Thyroid gland (tissue), 4 donors: Measurements from ENCODE around the gene IGF2R. TPM values are rescaled to one million over a fixed set of nuclear protein-coding genes. Genes with fewer than 3 reads are reported as not detected.
"Not testable (repeated sequence)": the region's sequence is repeated elsewhere in the genome, so short reads cannot be mapped to it uniquely, and the experiment has no call there.

Experiments
- DNase-seq, 2 donors: peaks; one replicate each; pipeline ENCODE4 v3.0.0-alpha.2; 2019
- H3K27ac ChIP-seq, 3 donors: fragments of 200-600 bp; sonication (generic); 1 replicate in 2 of 3; 2 replicates in 1 of 3; pipeline ENCODE4 v1.5.1; 2016 to 2019; ENCODE audit warnings: mild to moderate bottlenecking in 1 of 3, moderate library complexity in 1 of 3
- H3K27me3 ChIP-seq: fragments of 200-600 bp; sonication (generic); one replicate; pipeline ENCODE4 v1.5.1; 2019
- H3K36me3 ChIP-seq, 2 donors: fragments of 200-600 bp; sonication (generic); one replicate each; pipeline ENCODE4 v1.5.1; 2016 to 2019
- H3K4me1 ChIP-seq, 2 donors: fragments of 200-600 bp; sonication (generic); one replicate each; pipeline ENCODE4 v1.5.1; 2017 to 2019
- H3K4me3 ChIP-seq, 3 donors: fragments of 200-600 bp; sonication (generic); replicated peaks in 1 of 3; 1 replicate in 2 of 3; 2 replicates in 1 of 3; pipeline ENCODE4 v1.5.1; 2016; ENCODE audit warnings: mild to moderate bottlenecking in 1 of 3
- H3K9me3 ChIP-seq: fragments of 200-600 bp; sonication (generic); one replicate; pipeline ENCODE4 v1.5.1; 2017
- POLR2A ChIP-seq, 2 donors: fragments of 450-650 bp; IDR thresholded peaks; one replicate each; pipeline ENCODE4 v1.6.1; 2017; ENCODE audit warnings: antibody characterized with exemption in 2 of 2, mild to moderate bottlenecking in 2 of 2, moderate library complexity in 1 of 2
- WGBS, 2 donors: methylation state at CpG; one replicate each; pipeline ENCODE4 v1.1.5; 2017; 5-methylcytosine and 5-hydroxymethylcytosine counted together
- intact Hi-C: fragments of 100-400 bp; cut with DNase I; formaldehyde crosslinking; loops from one replicate; pipeline ENCODE4 v1.15.1; 2023
- total RNA-seq, 4 donors: library from RNA; depleted of rRNA; stranded (reverse); fragments of >200 nt; gene quantifications; one replicate each; pipeline ENCODE4 v1.2.3, GENCODE V29; 2016
- TF ChIP-seq, protein P1 (sequence below), 6 experiments: fragments of 200-600 bp in 3 of 6; fragments of 450-650 bp in 3 of 6; sonication (generic) in 3 of 6; IDR thresholded peaks; one replicate each; pipeline ENCODE4 v1.5.1; 2016 to 2019; ENCODE audit warnings: antibody characterized with exemption in 6 of 6, mild to moderate bottlenecking in 2 of 6, inconsistent platforms in 1 of 6, moderate library complexity in 1 of 6

IGF2R gene
- total RNA-seq, 4 donors from 2014 or later = 82.1 to 104 (median 94.2) TPM

DNA sequence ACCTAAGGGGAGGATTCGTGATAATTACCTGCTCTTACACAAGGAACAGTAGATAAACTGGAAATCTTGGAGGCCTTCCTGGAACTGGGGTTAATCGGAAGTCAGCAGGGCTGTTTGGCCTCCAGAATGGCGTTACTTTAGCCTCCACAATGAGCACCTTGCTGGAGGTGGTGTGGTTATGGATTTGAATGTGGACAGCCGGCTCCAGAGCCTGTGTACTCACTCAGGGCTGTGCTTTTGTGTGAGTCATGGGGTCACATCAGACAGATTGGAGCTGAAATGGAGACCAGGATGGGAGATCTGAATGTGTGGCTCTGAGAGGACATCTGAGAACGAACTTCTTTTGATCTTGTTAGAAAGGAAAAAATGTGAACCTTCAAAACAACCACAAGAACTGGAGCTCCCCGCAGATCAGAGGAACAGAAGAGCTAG, 30.4 kb downstream of the IGF2R start:
- H3K27ac ChIP-seq = no peak overlapping the region
- peaks cover 17 to 38% of the 10 kb centered on the region in 2 donors for H3K4me1 ChIP-seq
- no peaks in the 10 kb centered on the region for H3K36me3 ChIP-seq
- no peaks in the 10 kb centered on the region for H3K27me3 ChIP-seq
- intact Hi-C loops = no loop called here
- DNase-seq = no peak
- TF ChIP-seq POLR2A (IDR thresholded peaks at IDR 0.05) = no peak
- TF ChIP-seq, protein P1, sequence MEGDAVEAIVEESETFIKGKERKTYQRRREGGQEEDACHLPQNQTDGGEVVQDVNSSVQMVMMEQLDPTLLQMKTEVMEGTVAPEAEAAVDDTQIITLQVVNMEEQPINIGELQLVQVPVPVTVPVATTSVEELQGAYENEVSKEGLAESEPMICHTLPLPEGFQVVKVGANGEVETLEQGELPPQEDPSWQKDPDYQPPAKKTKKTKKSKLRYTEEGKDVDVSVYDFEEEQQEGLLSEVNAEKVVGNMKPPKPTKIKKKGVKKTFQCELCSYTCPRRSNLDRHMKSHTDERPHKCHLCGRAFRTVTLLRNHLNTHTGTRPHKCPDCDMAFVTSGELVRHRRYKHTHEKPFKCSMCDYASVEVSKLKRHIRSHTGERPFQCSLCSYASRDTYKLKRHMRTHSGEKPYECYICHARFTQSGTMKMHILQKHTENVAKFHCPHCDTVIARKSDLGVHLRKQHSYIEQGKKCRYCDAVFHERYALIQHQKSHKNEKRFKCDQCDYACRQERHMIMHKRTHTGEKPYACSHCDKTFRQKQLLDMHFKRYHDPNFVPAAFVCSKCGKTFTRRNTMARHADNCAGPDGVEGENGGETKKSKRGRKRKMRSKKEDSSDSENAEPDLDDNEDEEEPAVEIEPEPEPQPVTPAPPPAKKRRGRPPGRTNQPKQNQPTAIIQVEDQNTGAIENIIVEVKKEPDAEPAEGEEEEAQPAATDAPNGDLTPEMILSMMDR (IDR thresholded peaks at IDR 0.05) = no peak
- no peak overlapping the region for H3K4me3 ChIP-seq
- no peaks in the 10 kb centered on the region for H3K9me3 ChIP-seq
- WGBS, 2 donors = 95 to 96% methylated on average over 6 of the region's 6 CpGs

DNA sequence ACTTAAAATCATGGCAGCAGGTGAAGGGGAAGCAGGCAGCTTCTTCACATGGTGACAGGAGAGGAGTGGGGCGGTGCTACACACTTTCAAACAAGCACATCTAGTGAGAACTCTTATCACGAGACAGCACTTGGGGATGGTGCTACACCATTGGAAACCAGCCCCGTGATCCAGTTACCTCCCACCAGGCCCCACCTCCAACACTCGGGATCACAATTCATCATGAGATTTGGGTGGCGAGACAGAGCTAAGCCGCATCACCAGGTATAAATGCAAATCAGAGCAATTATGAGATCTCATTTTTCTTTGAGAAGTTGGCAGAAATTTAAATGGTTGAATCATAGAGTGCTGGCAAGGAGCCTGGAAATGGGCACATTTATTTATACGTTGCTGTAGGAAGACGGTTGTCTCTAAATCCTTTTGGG, 31.4 kb downstream of the IGF2R start:
- 89 to 93% methylated on average over 8 of the region's 8 CpGs for WGBS, 2 donors
- H3K4me3 ChIP-seq = no peak overlapping the region
- H3K9me3 ChIP-seq = no peaks in the 10 kb centered on the region
- H3K36me3 ChIP-seq = no peaks in the 10 kb centered on the region
- no peak for DNase-seq
- no peak overlapping the region for H3K27ac ChIP-seq
- intact Hi-C loops = no loop called here
- peaks cover 17 to 36% of the 10 kb centered on the region in 2 donors for H3K4me1 ChIP-seq
- H3K27me3 ChIP-seq = no peaks in the 10 kb centered on the region
- TF ChIP-seq, protein P1 (IDR thresholded peaks at IDR 0.05) = no peak
- no peak for TF ChIP-seq POLR2A (IDR thresholded peaks at IDR 0.05)

DNA sequence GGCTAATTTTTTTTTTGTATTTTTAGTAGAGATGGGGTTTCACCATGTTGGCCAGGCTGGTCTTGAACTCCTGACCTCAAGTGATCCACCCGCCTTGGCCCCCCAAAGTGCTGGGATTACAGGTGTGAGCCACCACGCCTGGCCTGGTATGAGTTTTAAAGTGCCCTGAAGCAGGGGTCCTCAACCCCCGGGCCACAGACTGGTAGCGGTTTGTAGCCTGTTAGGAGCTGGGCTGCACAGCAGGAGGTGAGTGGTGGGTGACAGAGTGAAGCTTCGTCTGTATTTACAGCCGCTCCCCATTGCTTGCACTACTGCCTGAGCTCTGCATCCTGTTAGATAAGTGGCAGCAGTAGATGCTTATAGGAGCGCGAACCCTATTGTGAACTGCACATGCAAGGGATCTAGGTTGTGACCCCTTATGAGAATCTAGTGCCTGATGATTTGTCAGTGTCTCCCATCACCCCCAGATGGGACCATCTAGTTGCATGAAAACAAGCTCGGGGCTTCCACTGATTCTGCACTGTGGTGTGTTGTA, 32.1 kb downstream of the IGF2R start:
- H3K4me1 ChIP-seq = peaks cover 16 to 34% of the 10 kb centered on the region in 2 donors
- H3K36me3 ChIP-seq, H3K9me3 ChIP-seq, H3K4me3 ChIP-seq, H3K27me3 ChIP-seq, intact Hi-C loops, DNase-seq, H3K27ac ChIP-seq: not testable (repeated sequence)
- WGBS, 2 donors = 86 to 97% methylated on average over 8 to 9 of the region's 9 CpGs

DNA sequence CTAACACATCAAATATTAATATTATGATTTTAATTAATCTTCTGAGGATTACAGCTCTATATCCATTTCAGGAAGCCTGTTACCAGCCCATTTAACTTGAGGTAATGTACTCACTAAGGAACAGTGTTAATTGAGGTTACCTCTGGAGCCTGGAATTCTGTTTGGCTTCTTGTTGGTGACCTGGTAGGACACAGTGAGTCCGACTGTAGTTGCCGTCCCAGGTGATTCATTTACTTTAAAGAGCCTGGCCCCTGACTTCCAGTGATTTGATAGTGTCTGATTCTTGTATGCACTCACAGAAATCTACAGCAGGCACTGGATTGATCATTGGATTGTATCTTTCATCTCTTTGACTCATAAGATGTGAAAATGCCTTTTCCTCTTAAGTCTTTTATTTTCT, 34.0 kb downstream of the IGF2R start:
- Histone ChIP-seq H3K27ac (no peak overlapping the region), H3K4me1 (peaks cover 6 to 30% of the 10 kb centered on the region in 2 donors), H3K36me3 (no peaks in the 10 kb centered on the region), H3K4me3 (no peak overlapping the region), H3K27me3 (no peaks in the 10 kb centered on the region), H3K9me3 (no peaks in the 10 kb centered on the region)
- intact Hi-C loops = no loop called here
- TF ChIP-seq, protein P1 (IDR thresholded peaks at IDR 0.05) = no peak
- DNase-seq = no peak
- 55 to 67% methylated on average over 2 of the region's 2 CpGs for WGBS, 2 donors

DNA sequence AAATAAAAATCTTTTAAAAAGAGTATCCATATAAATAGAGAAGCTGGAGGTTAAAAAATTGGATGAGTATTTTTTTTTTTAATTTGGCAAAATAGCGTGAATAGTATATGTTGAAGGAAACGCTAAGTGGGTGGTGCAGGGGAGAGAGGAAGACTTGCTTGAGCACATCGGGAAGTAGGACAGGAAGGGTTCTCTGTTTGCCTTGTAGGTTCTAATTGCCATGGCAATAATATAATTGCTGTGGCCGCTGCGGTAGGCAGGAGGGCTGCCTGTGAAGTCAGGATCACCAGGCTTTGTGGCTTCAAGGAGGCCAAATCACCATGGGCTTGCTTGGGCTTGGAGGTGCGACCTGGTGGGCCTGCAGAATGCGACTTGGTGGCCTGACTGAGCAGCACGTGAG, 35.1 kb downstream of the IGF2R start:
- intact Hi-C loops = no loop called here
- Histone ChIP-seq H3K27ac (no peak overlapping the region), H3K4me3 (no peak overlapping the region), H3K27me3 (no peaks in the 10 kb centered on the region), H3K36me3 (no peaks in the 10 kb centered on the region), H3K9me3 (no peaks in the 10 kb centered on the region), H3K4me1 (peaks cover 5 to 30% of the 10 kb centered on the region in 2 donors)
- no peak for DNase-seq
- TF ChIP-seq POLR2A (IDR thresholded peaks at IDR 0.05) = no peak
- TF ChIP-seq, protein P1 (IDR thresholded peaks at IDR 0.05) = no peak
- 88 to 89% methylated on average over 8 of the region's 8 CpGs for WGBS, 2 donors
